LHCN-M2 (cell line): ENCODE measurements around the gene CEP112. TPM values are rescaled to one million over a fixed set of nuclear protein-coding genes. Genes with fewer than 3 reads are reported as not detected.
"Not testable (repeated sequence)": the region's sequence is repeated elsewhere in the genome, so short reads cannot be mapped to it uniquely, and the experiment has no call there.

Source experiments
- DNase-seq: peaks from one replicate; pipeline ENCODE4 v3.0.0-alpha.2; 2012; ENCODE audit warnings: low read depth
- total RNA-seq: library from RNA; depleted of rRNA; stranded (reverse); fragments of >200 nt; gene quantifications from 2 replicates; pipeline ENCODE4 v1.2.3, GENCODE V29; 2014

CEP112 gene
- total RNA-seq, 1 experiment from 2014 or later, result 37.2 TPM

DNA sequence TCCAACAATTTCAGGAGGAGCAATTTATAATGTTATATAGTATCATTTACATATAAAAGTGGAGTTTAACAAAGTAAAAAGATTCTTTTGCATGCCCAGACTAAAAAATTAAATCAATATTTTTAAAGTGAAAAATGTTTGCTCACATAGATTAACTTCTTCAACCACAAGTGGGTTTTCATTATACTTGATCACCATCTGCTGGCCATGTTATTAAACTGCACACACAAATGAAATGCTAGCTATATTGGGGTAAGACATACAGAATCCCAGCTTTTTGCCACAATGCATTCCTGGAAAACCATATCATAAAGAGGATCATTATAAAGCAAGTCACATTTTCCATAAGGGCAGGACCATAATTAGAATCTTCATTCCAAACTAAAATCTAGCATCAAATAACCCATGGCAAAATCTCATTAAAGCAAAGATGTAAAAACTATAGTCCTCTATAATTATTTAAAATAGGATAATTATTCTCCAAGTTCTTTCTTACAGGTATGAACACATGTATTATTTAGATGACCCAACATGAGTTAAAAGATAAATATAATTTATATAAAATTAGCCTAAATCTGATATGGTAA lies 26.3 kb downstream of the CEP112 start:
- peak; percentile 58 for DNase-seq

DNA sequence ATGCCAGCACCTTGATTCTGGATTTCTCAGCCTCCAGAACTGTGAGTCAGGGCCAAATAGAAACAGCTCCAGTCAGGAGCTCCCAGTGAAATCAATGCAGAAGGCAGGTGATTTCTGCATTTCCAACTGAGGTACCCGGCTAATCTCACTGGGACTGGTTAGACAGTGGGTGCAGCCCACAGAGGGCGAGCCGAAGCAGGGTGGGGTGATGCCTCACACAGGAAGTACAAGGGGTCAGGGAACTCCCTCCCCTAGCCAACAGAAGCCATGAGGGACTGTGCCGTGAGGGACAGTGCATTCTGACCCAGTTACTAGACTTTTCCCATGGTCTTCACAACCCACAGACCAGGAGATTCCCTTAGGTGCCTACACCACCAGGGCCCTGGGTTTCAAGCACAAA lies 36.9 kb downstream of the CEP112 start:
- DNase-seq, result not testable (repeated sequence)

DNA sequence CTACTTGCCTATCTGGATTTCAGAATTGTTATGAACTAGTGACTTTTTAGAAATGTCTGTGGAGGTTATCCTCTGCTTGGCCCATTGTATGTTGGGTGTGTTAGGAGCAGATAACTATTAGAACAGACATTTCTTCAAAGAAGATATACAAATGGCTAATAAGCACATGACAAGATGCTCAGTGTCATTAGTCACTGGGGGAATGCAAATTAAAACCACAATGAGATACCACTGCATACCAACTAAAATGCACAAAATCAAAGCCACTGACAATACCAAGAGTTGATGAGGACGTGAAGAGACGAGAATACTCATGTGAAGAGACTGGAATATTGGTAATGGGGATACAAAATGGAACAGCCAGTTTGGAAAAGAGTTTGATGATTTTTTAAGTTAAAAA lies 39.2 kb downstream of the CEP112 start:
- DNase-seq, result peak; percentile 32

DNA sequence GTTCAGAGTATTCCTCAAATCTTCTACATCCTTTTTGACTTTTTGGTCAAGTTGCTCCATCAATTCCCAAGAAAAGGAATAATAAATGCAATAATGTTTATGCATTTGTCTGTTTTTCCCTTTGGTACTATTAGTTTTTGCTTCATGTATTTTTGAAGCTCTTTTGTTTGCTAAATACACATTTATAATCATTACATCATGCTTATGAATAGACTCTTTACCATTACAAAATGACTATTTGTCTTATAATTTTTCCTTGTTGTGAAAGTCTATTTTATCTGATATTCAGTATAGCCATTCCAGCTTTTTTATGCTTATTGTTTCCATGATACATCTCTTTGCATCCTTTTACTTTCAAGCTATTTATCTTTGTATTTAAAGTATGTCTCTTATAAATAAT lies 41.2 kb downstream of the CEP112 start:
- DNase-seq, result no peak

DNA sequence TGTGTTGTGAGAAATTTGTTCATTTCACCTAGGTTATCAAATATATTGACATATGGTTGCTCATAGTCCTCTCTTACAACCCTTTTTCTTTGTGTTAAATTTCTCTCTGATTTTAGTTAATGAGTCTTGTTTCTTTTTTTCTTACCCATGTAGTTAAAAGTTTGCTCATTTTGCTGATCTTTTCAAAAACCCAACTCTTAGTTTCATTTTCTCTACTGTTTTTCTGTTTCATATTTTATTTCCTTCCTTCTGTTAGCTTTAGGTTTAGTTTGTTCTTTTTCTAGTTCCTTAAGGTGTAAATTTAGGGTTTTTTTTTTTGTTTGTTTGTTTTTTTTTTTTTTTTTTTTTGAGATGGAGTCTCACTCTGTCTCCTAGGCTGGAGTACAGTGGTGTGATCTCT lies 42.4 kb downstream of the CEP112 start:
- no peak for DNase-seq

DNA sequence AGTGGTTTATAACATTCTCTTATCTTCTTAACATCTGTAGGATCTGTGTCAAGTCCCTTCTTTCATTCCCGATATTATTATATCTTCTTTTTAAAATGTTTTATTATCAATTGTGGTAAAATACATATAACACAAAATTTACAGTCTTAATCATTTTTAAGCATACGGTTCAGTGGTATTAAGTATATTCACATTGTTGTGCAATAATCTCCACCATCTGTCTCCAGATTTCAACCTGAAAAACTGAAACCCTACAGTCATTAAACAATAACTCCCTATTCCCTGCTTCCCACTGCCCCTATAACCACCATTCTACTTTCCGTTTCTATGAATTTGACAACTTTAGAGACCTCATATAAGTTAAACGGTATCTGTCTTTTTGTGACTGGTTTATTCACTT lies 45.5 kb downstream of the CEP112 start:
- peak; percentile 29 for DNase-seq

DNA sequence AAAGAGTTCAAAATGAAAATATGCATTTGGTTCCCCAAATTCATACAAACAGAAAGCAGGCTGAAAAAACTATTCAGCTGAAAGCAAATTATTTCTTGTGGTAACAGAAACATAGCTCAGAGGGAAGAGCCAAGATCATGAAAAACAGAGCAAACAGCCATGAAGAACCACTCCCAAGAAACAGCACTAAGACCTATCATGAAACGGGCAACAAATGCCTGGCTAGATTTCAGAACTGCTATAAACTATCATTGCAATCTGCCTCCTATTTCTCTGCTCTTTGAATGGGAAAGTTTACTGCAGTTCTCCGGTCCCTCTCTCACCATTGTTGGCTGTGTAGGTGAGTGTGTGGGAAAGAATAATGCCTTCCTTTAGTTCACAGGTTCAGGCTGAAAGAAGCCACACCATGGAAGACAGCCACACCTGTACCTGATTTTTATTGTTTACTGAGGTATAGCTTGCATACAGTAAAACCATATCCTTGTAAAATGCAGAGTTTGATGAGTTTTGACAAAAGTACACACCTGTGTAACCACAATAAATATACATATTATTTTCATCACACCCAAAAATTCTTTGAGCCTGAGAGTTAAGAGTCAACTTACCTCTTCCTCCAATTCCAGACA lies 48.2 kb downstream of the CEP112 start:
- no peak for DNase-seq

DNA sequence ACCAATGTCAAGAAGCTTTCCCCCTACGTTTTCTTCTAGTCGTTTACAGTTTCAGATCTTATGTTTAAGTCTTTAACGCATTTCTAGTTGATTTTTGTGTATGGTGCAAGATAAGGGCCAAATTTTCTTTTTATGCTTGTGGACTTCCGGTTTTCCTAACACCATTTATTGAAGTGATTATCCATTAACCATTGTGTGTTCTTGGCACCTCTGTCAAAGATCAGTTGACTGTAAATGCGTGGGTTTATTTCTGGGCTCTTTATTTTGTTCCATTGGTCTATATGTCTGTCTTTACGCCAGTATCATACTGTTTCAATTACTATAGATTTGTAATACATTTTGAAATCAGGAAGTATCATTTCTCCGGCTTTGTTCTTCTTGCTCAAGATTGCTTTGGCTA lies 49.5 kb downstream of the CEP112 start:
- DNase-seq, result no peak

DNA sequence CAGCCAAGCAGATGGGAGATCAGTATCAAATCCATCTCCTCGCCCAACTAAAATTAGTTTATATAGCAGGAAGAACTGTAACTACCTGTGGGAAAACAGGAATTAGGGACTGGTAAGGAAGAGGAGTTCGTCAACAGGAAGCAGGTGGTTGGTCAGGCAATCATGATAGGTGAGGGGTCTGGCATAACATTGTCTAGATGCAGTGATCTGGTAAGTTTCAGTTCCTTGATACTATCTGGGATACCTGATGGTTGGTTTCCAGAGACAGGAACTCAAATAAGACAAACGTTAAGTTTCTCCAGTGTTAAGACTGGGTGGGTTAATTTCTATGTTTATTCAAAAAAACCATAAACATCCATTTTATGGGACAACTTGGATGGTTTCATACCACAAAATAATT lies 53.8 kb downstream of the CEP112 start:
- DNase-seq, result no peak

DNA sequence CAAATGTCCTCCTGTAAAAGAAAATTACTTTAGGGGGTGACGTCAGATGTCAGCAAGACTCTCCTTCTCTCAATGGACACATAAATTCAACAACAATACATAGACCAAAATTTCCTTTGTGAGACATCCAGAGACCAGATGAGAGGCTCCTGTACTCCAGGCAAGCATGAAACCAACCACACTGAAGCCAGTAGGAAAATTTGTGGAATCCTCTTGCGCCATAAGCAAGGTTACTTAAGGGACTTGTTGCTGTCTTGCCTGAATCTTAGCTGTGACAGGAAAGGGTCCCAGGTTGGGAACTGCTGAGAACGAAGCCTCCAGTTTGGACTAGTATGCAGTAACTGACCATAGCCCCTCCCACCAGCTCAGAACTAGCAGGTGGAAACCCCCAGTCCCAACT lies 56.0 kb downstream of the CEP112 start:
- no peak for DNase-seq

DNA sequence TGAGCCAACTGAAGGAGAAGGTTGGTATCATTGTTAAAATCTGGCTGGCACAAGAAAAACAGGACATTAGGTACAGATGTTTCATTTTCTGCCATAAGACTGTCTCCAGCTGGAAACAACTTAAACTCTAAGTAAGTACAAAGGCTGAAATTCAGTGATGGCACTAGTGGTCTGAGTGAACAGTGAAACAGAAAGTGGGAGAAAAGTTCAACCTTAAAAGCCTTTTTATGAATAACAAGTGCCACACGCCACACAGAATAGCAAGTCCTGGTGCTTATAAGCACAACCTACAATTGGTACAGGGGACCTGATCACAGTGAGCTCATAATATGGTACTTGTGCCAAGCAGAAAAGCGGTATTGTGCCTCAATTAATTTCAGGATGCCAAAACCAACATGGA lies 56.7 kb downstream of the CEP112 start:
- no peak for DNase-seq

DNA sequence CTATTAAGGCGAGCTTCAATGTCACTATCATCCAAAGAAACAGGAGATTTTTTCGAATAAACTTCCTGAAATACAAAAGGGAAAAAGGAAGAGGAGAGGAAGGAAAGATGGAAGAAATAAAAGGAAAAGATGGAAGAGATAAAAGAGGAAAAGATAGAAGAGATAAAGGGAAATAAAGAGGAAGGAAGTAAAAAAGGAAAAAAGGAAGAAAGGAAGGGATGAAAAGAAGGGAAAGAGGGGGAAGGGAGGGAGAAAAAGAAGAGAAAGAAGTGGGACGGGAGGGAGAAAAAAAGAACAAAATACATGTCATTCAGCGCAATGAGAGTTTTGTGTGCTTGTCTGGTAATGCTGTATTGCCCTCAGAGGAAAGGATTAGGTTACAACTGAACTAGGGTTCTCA lies 62.2 kb downstream of the CEP112 start:
- DNase-seq, result no peak

DNA sequence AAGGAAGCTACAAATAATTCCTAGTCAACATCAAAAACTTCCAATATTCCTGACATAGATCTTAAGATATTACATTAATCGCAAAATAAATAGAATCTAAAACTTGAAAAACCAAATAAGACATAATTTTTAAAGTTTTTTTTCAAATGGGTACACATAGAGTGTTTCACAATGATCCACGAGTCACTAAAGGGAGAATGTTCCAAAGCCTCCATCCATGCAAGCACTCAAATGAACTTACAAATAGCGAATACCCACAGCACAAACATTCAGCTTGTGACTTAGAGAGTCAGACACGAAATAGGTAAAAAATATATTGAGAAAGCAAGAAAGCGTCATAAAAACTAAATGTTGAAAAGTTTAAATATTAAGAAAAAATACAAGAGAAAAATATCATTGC lies 65.7 kb downstream of the CEP112 start:
- peak; percentile 39 for DNase-seq

DNA sequence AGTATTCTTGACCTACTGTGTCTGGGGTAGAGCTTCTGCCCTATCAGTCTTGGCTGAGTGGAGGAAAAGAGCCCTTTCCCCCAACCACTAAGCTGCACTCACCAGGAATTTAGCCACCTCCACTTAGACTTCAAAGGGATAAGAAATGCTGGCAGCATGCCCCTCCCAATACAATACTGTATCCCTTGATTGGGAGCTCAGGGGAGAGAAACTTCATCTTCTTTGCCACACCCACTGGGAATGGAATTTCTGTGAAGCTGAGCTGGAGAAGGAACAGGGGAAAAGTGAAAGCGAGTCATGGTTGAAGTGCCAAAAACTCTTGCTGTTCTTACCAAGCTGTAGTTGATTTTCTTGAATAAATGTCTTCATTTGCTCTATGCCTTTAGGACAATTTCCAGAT lies 68.8 kb downstream of the CEP112 start:
- peak; percentile 41 for DNase-seq

DNA sequence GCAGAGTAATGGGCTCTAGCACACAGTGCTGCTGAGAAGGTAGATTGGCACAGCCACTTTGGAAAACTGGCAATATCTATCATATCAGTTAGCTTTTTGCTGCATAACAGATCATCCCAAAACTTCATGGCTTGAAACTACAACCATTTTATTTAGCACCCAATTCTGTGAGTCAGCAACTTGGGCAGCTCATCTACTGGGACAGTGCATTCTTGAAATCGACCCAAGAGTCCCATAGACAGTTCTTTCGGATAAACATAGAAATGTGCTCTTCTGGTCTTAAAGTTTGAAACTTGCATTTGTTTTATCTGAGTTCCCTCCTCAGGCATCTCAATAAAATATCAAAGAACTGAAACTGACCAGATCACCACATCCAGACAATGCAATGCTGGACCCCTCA lies 76.7 kb downstream of the CEP112 start:
- DNase-seq, result peak; percentile 33

DNA sequence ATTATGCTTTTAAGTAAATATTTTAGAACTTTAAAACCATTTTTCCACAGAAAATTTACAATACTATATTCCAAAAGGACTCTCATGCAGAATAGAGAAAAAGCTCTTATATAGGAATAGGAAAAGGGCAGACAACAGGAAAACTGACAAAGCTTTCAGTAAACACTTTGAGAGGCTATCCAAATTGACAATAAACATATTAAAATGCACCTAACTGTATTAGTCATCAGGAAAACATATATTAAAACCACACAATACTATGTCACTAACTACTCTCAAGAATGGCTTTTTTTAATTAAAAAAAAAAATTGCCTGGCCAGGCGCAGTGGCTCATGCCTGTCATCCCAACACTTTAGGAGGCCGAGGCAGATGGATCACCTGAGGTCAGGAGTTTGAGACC lies 77.3 kb downstream of the CEP112 start:
- DNase-seq, result no peak

DNA sequence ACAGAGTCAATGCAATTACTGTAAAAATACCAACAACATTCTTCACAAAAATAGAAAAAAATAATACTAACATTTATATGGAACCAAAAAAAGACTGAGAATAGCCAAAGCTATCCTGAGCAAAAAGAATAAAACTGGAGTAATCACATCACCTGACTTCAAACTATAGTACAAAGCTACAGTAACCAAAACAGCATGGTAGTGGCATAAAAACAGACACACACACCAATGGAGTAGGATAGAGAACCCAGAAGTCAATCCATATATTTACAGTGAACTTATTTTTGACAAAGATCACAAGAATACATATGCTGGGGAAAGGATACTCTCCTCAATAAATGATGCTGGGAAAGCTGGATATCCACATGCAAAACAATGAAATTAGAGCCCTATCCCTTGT lies 84.2 kb downstream of the CEP112 start:
- DNase-seq, result no peak

DNA sequence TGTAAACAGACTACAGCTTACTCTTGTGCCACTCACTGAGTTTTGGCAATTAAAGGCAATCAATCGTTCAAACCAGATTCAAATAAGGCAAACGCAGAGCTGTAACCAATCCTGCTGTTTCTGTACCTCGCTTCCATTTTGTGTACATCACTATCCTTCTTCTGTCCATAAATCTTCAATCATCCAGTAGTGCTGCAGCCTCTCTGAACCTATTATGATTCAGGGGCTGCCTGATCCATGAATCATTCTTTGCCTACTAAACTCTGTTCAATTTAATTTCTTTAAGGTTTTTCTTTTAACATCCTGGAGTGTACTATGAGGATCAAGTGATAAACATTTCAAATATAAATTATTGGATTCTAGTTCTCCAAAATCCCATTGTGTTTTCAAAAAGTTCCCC lies 93.9 kb downstream of the CEP112 start:
- peak; percentile 19 for DNase-seq

DNA sequence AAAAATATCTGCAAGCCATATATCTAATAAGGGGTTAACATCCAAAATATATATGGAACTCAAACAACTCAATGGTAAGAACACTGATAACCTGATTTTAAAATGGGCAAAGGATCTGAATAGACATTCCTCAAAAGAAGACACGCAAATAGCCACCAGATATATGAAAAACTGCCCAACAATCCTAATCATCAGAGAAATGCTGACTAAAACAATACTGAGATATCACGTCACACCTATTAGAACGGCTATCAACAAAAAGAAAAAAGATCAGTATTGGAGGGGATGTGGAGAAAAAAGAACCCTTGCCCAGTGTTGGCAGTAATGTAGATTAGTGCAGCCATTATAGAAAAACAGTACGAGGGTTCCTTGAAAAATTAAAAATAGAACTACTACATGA lies 97.2 kb downstream of the CEP112 start:
- no peak for DNase-seq

DNA sequence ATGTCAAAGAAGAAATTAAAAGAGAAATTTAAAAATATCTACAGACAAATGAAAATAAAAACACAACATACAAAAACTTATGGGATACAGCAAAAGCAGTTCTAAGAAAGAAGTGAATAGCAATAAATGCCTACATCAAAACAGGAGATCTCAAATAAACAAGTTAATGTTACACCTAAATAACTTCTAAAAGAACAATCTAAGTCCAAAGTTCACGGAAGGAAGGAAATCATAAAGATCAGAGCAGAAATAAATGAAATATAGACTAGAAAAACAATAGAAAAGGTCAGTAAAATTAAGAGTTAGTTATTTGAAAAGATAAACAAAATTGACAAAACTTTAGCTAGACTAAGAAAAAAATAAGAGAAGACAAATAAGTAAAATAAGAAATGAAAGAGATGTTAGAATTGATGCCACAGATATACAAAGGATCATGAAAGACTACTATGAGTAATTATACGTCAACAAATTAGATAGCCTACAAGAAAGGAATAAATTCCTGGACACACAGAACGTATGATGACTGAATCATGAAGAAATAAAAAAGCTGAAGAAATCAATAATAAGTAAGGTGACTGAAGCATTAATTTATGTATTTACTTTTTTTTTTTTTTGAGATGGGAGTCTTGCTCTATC lies 100.4 kb downstream of the CEP112 start:
- DNase-seq, result no peak

DNA sequence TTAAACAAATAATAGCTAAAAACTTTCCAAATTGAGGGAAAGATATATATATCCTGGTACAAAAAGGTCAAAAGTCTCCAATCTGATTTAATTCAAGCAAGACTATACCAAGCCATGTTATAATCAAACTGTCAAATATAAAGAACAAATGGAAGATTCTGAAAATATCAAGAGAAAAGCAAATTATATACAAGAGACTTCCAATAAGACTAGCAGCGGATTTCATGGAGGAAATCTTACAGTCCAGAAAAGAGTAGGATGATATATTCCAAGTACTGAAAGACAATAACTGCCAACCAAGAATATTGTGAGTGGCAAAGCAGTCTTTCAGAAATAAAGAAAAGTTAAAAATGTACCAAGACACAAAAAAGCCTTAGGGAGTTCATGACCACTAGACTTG lies 102.2 kb downstream of the CEP112 start:
- no peak for DNase-seq

DNA sequence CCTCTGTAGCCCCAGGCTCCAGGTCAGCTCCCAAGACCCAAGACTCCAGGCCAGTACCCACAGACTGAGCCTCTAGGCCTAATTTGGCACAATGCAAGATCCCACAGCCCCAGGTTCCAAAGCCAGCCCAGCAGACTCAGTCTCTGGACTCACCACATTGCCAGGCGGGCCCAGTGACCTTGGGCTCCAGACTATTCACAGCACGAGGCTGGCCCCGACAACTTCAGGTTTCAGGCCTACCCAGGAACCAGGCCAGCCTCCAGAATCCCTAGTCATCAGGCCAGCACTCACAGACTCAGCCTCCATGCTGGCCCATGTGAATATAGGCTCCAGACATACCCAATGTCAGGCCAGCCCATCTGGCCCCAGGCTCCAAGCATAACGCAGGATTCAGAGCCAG lies 103.8 kb downstream of the CEP112 start:
- DNase-seq, result no peak

DNA sequence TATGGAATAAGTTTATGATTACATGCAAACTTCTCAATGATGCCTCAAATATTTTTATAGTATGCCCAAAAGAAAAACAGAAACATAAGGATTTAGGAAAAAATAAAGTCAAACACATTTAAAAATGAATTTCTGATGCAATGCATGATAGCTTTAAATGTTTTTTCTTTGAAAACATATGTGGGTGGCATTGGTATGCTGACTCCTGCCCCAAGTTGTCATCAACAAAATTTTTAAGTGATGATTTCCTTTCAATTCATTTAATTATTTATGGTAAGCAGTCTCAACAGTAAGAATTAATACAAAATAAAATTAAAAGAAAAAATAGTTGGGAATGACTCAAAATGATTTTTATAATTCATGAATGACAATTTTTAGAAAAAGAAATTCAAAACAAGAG lies 104.9 kb downstream of the CEP112 start:
- DNase-seq, result peak; percentile 3
